Uterus (tissue), 2 donors: Measurements from ENCODE around the gene CARD14.

Experiments used
- POLR2A ChIP-seq, 2 donors: fragments of 450-650 bp; IDR thresholded peaks; one replicate each; pipeline ENCODE4 v1.6.1; 2016; ENCODE audit warnings: antibody characterized with exemption in 2 of 2, mild to moderate bottlenecking in 1 of 2, moderate library complexity in 1 of 2
- TF ChIP-seq, protein P1 (sequence below), 4 experiments: fragments of 200-600 bp in 2 of 4; fragments of 450-650 bp in 2 of 4; sonication (generic) in 2 of 4; IDR thresholded peaks; one replicate each; pipeline ENCODE4 v1.5.1; 2016 to 2019; ENCODE audit warnings: antibody characterized with exemption in 4 of 4, mild to moderate bottlenecking in 2 of 4, moderate library complexity in 1 of 4

DNA sequence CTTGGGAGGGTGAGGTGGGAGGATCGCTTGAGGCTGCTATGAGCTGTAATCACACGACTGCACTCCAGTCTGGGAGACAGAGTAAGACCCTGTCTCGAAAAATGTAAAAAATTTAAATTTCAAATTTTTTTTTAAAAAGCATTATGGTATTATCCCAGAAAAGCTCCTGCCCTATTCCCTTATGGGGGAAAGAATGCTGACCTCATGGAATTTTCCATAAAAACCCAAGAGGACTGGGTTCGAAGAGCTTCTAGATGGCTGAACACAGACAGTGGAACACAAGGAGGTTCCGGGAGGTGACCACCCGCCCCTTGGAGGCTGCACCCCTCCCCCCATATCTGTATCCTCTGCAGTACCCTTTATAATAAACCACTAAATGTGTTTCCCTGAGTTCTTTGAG, 26.9 kb upstream of the CARD14 start:
- TF ChIP-seq, protein P1, sequence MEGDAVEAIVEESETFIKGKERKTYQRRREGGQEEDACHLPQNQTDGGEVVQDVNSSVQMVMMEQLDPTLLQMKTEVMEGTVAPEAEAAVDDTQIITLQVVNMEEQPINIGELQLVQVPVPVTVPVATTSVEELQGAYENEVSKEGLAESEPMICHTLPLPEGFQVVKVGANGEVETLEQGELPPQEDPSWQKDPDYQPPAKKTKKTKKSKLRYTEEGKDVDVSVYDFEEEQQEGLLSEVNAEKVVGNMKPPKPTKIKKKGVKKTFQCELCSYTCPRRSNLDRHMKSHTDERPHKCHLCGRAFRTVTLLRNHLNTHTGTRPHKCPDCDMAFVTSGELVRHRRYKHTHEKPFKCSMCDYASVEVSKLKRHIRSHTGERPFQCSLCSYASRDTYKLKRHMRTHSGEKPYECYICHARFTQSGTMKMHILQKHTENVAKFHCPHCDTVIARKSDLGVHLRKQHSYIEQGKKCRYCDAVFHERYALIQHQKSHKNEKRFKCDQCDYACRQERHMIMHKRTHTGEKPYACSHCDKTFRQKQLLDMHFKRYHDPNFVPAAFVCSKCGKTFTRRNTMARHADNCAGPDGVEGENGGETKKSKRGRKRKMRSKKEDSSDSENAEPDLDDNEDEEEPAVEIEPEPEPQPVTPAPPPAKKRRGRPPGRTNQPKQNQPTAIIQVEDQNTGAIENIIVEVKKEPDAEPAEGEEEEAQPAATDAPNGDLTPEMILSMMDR (IDR thresholded peaks at IDR 0.05): no peak
- no peak for TF ChIP-seq POLR2A (IDR thresholded peaks at IDR 0.05)
